Measurements from ENCODE around the gene LMCD1. TPM values are rescaled to one million over a fixed set of nuclear protein-coding genes. Genes with fewer than 3 reads are reported as not detected.

The LMCD1 gene
- total and polyA plus RNA-seq, 2 of the 4 experiments (the other 2 are of a cell fraction) = 50.0 to 53.8 TPM

DNA sequence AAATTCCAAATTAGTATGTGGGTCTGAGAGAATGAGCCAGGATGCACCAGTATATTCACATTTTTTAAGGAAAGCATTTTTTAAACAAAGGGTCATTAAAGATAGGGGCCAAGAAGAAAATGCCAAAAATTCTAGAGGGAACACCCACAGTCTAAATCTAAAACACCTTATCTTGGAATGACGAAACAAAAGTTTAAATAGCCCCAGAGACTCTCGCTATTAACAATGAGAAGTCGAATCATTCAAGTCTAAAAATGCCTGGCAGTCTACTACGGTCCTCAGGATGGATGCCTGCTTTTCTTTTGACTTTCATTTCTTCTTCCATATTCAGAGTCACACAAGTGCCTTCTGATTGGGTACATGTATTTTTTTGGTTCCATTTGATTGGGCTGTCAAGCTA, 76.7 kb downstream of the LMCD1 start (continued):
- TF ChIP-seq RCOR1 (IDR thresholded peaks at IDR 0.05; ENCODE audit: insufficient replicate concordance, low read length) = no peak
- TF ChIP-seq POLR2A (IDR thresholded peaks at IDR 0.05; ENCODE audit: low read depth, low read length) = no peak
- TF ChIP-seq NFE2L2 (IDR thresholded peaks at IDR 0.05; ENCODE audit: low read depth, low read length) = no peak
- no peak for TF ChIP-seq CEBPB (IDR thresholded peaks at IDR 0.05; ENCODE audit: low read depth, low read length)
- no peak for TF ChIP-seq MAZ (IDR thresholded peaks at IDR 0.05; ENCODE audit: borderline replicate concordance, low read depth, low read length)
- no peak for TF ChIP-seq SMC3 (IDR thresholded peaks at IDR 0.05; ENCODE audit: low read depth, low read length)

DNA sequence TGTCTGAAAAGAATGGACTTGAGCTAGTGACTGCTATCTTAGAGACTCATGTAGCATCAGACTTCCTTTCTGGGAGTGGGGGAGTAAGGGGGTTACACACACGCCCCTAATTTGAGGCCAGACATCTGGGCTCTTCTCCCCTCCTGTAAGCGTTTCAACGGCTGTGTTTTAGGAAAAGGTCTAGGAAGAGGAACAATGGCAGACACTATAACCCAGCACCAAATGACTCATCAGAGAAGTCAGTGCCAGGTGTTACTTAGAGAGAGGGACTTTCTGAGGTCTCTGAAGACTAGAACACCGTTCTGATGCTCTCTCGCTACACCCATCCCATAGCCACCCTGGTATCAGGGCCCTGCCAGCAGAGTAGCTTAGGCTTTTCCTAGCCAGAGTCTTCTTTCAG, 77.5 kb downstream of the LMCD1 start:
- H2BK120ac ChIP-seq (ENCODE audit: low read depth, low read length) = peak overlapping the region; percentile 96
- ATAC-seq (ENCODE audit: low read depth) (no peak), DNase-seq (peak; percentile 42)
- no peak overlapping the region for H3K9ac ChIP-seq (ENCODE audit: low read depth, low read length)
- no peaks in the 10 kb centered on the region for H3K79me1 ChIP-seq (ENCODE audit: low read depth in 1 of 2, low read length in 2 of 2)
- no peak overlapping the region for H3K56ac ChIP-seq (ENCODE audit: extremely low read depth, insufficient read depth, low read length)
- H3K36me3 ChIP-seq (ENCODE audit: control insufficient read depth, insufficient read depth, low read length) = no peaks in the 10 kb centered on the region
- no peak overlapping the region for H3K4me2 ChIP-seq (ENCODE audit: low read depth, low read length)
- H3K18ac ChIP-seq (ENCODE audit: low read depth, low read length) = peak overlapping the region; percentile 70
- peak overlapping the region; percentile 81 for H3K14ac ChIP-seq (replicated peaks; ENCODE audit: low read depth, low read length)
- intact Hi-C loops (cut with micrococcal nuclease) = loop anchor here (5.0 kb wide), 1 partner anchor 43 kb away; no protein-coding TSS in a partner anchor
- no peak overlapping the region for H2AK9ac ChIP-seq (replicated peaks; ENCODE audit: low read depth, low read length, poor library complexity)
- peak overlapping the region; percentile 24 for H4K5ac ChIP-seq (ENCODE audit: low read depth, low read length)
- no peak overlapping the region for H2AFZ ChIP-seq (replicated peaks; ENCODE audit: low read length, poor library complexity)
- POLR2A ChIA-PET (ENCODE audit: unreplicated experiment) = no interaction called here
- peak overlapping the region; percentile 42; the same call in 1 of the 2 replicates for H2AK5ac ChIP-seq (ENCODE audit: low read depth, low read length)
- no peak overlapping the region for H2BK5ac ChIP-seq (ENCODE audit: low read depth, low read length, poor library complexity, severe bottlenecking)
- BruUV-seq (replicated peaks) = no TSS peak
- peaks cover 8% of the 10 kb centered on the region for H4K20me1 ChIP-seq (ENCODE audit: insufficient read depth, low read length)
- H3K23ac ChIP-seq (ENCODE audit: low read depth, low read length) = no peak overlapping the region
- H2BK20ac ChIP-seq (ENCODE audit: low read depth, low read length) = peak overlapping the region; percentile 75
- CTCF ChIA-PET = no interaction called here
- TF ChIP-seq MAZ (IDR thresholded peaks at IDR 0.05; ENCODE audit: borderline replicate concordance, low read depth, low read length) (no peak), RFX5 (IDR thresholded peaks at IDR 0.05; ENCODE audit: low read depth, low read length) (no peak), FOS (IDR thresholded peaks at IDR 0.05; ENCODE audit: low read depth, low read length) (peak; percentile 25; the same call in 1 of the 2 replicates)
- H2BK15ac ChIP-seq (ENCODE audit: low read depth, low read length) = peak overlapping the region; percentile 47; the same call in 2 of the 3 replicates
- peak overlapping the region; percentile 77 for H3K4ac ChIP-seq (ENCODE audit: low read depth, low read length)
- in situ Hi-C loops (cut with MboI; ENCODE audit: low sequenced_read_pairs) = no loop called here
- H3K4me1 ChIP-seq (ENCODE audit: control insufficient read depth, insufficient read depth, low read length) = peaks cover 32% of the 10 kb centered on the region
- no peak overlapping the region for H3K4me3 ChIP-seq (ENCODE audit: insufficient read depth, low read depth, low read length)
- dilution Hi-C loops (cut with HindIII; ENCODE audit: low sequenced_read_pairs, unreplicated experiment) = no loop called here
- no peaks in the 10 kb centered on the region for H3K27me3 ChIP-seq (ENCODE audit: control insufficient read depth, insufficient read depth, low read length)
- H3K27ac ChIP-seq (ENCODE audit: insufficient read depth, low read length) = no peak overlapping the region
- H3K9me1 ChIP-seq (ENCODE audit: insufficient read depth, low read length) = peaks cover 27% of the 10 kb centered on the region
- no peaks in the 10 kb centered on the region for H3K9me3 ChIP-seq (ENCODE audit: control insufficient read depth, insufficient read depth, low read length)
- H4K91ac ChIP-seq (ENCODE audit: insufficient read depth, low read depth, low read length) = peak overlapping the region; percentile 81
- no CpG with 5 or more reads among the region's 5 CpGs for WGBS, 2 experiments (ENCODE audit: extremely low coverage in 2 of 2, insufficient read length in 1 of 2)
- 0 out of 4 replicates have a peak overlapping the region, but pooled peaks of 1 of the 2 experiments have one; percentile 13 for H4K8ac ChIP-seq (ENCODE audit: low read depth in 2 of 2, low read length in 2 of 2)

Measured in IMR-90 (cell line).